ENCODE measurements around the gene NTM.

NTM gene

GRCh38 chr11:131750152-131750551, 379.7 kb downstream of the NTM start:
- Mint-ChIP-seq H3K4me3 (no peak overlapping the region), H3K27me3 (peaks cover 4% of the 10 kb centered on the region), H3K27ac (no peak overlapping the region), H3K9me3 (no peaks in the 10 kb centered on the region), H3K4me1 (ENCODE audit: low read depth) (no peaks in the 10 kb centered on the region), H3K36me3 (ENCODE audit: low read depth) (no peaks in the 10 kb centered on the region)

DNA sequence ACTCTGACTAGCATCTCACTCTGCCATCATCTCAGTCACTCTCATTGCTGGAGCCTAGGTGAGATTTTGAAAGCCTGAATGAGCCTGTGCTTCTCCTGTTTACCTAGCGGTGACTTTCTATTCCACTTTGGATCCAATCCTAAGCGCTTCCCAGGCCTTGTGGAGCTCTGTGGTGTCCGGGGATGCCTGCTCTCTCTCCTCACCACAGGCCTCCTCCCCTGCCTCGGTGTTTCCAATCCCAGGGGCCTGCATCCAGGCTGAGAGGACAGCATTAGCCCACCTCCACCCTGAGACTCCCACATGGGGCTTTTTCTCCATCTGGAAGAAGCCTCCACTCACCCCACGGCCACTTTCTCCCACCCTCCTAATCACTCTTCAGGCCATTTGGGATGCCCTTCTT, 380.3 kb downstream of the NTM start:
- Mint-ChIP-seq H3K27ac (no peak overlapping the region), H3K36me3 (ENCODE audit: low read depth) (no peaks in the 10 kb centered on the region), H3K4me1 (ENCODE audit: low read depth) (no peaks in the 10 kb centered on the region), H3K4me3 (no peak overlapping the region), H3K27me3 (peaks cover 4% of the 10 kb centered on the region), H3K9me3 (no peaks in the 10 kb centered on the region)

GRCh38 chr11:131754671-131755070, 384.3 kb downstream of the NTM start:
- no peaks in the 10 kb centered on the region for H3K36me3 Mint-ChIP-seq (ENCODE audit: low read depth)
- no peaks in the 10 kb centered on the region for H3K4me1 Mint-ChIP-seq (ENCODE audit: low read depth)
- H3K4me3 Mint-ChIP-seq = no peak overlapping the region
- no peaks in the 10 kb centered on the region for H3K27me3 Mint-ChIP-seq
- H3K27ac Mint-ChIP-seq = no peak overlapping the region
- H3K9me3 Mint-ChIP-seq = no peaks in the 10 kb centered on the region

DNA sequence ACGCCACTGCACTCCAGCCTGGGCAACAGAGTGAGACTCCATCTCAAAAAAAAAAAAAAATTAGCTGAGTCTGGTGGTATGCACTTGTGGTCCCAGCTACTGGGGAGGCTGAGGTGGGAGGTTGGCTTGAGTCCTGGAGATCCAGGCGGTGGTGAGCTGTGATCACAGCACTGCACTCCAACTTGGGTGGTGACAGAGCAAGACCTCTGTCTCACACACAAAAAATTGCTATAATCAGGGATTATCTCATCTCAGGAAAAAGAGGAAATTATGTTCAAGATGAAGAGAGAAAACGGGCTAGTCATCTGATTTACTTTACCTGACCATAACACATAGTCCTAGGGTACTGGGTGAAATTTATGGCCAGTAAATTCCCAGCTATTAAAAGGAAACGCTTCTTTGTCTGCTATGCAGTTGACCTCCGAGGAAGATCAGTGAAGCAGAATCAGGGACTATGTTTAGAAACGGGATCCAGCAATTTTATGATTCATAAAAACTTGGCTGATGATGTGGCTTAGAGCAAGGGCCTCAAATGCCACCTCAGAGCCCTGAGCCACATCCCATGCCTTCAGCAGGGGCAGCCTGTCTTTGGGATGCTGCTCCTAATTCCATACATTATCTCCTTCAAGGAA, 386.2 kb downstream of the NTM start:
- H3K4me3 Mint-ChIP-seq = no peak overlapping the region
- no peaks in the 10 kb centered on the region for H3K4me1 Mint-ChIP-seq (ENCODE audit: low read depth)
- H3K9me3 Mint-ChIP-seq = no peaks in the 10 kb centered on the region
- H3K27me3 Mint-ChIP-seq = no peaks in the 10 kb centered on the region
- no peaks in the 10 kb centered on the region for H3K36me3 Mint-ChIP-seq (ENCODE audit: low read depth)
- H3K27ac Mint-ChIP-seq = no peak overlapping the region

- Mint-ChIP-seq H3K4me3 (no peak overlapping the region), H3K9me3 (no peaks in the 10 kb centered on the region), H3K4me1 (ENCODE audit: low read depth) (no peaks in the 10 kb centered on the region), H3K36me3 (ENCODE audit: low read depth) (no peaks in the 10 kb centered on the region), H3K27ac (no peak overlapping the region), H3K27me3 (no peaks in the 10 kb centered on the region)
These were observed 388.3 kb downstream of the NTM start for GRCh38 chr11:131758726-131759125.

DNA sequence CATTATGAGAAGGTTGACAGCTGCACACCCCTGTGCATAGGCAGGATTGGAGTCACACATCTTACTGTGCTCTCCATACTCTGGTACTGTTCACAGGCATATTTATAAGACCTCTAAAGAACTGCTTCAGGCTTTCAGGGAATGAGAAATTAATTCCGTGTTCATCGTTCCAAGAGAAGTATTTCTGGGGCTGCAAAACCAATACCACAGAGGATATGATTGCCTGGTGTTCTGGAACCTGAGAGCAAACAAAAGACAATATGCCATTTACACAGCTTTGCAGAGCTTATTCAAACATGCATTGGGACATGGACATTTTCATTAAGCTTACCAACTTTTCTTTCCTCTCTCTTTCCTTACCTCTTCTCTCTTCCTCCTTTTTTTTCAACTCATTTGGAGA, 388.7 kb downstream of the NTM start:
- no peaks in the 10 kb centered on the region for H3K36me3 Mint-ChIP-seq (ENCODE audit: low read depth)
- H3K27ac Mint-ChIP-seq = no peak overlapping the region
- H3K4me3 Mint-ChIP-seq = no peak overlapping the region

DNA sequence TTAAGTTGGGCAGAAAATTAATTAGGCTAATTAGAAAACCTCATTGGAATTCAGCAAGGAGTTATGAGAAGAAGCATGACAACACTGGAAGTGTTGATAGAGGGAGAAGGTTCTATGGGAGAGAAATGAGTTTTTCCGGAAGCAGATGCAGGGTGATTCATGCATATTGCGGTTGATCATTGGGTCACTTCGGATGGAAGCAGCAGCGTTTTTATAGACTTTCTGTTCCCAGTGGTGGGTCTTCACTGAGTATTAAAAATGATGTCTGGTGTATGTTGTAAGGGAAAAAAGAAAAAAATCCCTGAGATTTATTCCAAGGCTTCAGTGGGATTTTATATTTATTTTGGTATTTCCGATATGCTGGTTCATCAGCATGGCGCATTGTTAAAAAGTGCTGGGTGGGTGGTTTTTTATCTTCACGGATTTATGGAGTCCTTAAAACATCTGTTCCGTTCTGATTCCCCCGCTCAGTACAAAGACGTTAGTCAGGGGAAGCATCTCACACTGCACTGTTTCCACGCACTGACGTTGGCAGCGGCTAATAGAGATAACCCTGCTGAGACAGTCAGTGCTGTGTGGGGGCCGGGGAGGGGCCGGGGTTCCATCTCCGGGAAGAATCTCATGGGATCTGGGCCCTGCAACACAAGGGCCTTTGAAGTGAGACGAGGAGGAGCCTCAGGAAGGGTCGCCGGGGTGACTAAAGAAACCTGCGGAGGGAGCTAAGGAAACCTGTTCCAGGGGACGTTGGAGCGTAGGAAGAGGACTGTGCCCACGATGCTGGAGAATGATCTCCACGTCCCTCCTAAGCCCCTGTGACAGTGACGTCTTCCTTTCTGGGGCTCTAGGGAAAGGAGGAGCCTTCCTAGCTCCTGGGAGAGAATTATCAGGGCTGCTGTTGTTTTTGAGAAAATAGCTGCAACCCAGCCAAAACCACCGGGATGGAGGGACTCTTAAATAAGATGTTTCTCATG, 390.0 kb downstream of the NTM start:
- H3K4me3 Mint-ChIP-seq = no peak overlapping the region
- H3K27me3 Mint-ChIP-seq = no peaks in the 10 kb centered on the region
- peaks cover 3% of the 10 kb centered on the region for H3K9me3 Mint-ChIP-seq
- no peaks in the 10 kb centered on the region for H3K4me1 Mint-ChIP-seq (ENCODE audit: low read depth)
- no peaks in the 10 kb centered on the region for H3K36me3 Mint-ChIP-seq (ENCODE audit: low read depth)
- no peak overlapping the region for H3K27ac Mint-ChIP-seq

More for the DNA sequence above, 388.7 kb downstream of the NTM start:
- Mint-ChIP-seq H3K27me3 (no peaks in the 10 kb centered on the region), H3K4me1 (ENCODE audit: low read depth) (no peaks in the 10 kb centered on the region), H3K9me3 (no peaks in the 10 kb centered on the region)

DNA sequence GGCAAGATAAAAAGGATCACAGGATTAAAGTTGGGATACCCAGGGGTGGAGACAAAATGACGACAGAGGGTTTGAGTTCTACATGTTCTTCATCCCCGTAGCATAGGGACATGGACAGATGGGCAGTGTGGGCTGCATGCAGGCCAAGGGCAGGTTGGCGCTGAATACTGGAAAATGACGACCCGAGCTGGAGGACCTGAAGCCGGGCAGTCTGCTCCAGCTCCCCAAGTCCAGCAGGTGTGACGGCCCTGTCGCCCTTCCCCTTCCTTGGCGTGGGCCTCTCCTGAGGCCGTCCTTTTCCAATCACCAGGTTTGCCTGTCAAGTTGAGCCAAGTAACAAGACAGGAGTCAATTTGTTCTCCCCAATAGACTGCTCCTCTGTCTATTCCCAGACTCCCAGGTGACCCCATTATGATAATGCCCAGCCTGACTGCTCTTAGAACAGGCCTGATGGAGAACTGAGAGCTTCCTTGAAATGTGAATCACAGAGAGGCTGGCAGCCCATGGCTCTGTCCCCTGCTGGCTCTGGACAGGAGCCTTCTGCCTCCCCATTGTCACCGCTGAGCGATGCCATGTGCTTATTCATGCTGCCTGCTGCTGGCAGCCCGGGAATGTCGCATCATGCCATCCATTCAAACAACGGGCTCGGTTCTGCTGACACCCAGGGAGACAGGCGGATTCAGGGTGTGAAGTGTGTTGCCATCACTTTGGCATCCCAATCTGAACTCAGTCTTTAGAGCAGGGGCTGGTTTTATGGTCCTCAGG, 392.1 kb downstream of the NTM start:
- no peaks in the 10 kb centered on the region for H3K4me1 Mint-ChIP-seq (ENCODE audit: low read depth)
- H3K27ac Mint-ChIP-seq = no peak overlapping the region

GRCh38 chr11:131763193-131763890, 392.9 kb downstream of the NTM start:
- Mint-ChIP-seq H3K36me3 (ENCODE audit: low read depth) (no peaks in the 10 kb centered on the region), H3K27me3 (no peaks in the 10 kb centered on the region), H3K4me3 (no peak overlapping the region), H3K9me3 (peaks cover 5% of the 10 kb centered on the region), H3K27ac (no peak overlapping the region), H3K4me1 (ENCODE audit: low read depth) (no peaks in the 10 kb centered on the region)

More for the DNA sequence above, 392.1 kb downstream of the NTM start:
- no peaks in the 10 kb centered on the region for H3K36me3 Mint-ChIP-seq (ENCODE audit: low read depth)
- no peak overlapping the region for H3K4me3 Mint-ChIP-seq
- H3K27me3 Mint-ChIP-seq = no peaks in the 10 kb centered on the region
- H3K9me3 Mint-ChIP-seq = peaks cover 5% of the 10 kb centered on the region

GRCh38 chr11:131764126-131764525, 393.7 kb downstream of the NTM start:
- Mint-ChIP-seq H3K4me3 (no peak overlapping the region), H3K36me3 (ENCODE audit: low read depth) (no peaks in the 10 kb centered on the region)

DNA sequence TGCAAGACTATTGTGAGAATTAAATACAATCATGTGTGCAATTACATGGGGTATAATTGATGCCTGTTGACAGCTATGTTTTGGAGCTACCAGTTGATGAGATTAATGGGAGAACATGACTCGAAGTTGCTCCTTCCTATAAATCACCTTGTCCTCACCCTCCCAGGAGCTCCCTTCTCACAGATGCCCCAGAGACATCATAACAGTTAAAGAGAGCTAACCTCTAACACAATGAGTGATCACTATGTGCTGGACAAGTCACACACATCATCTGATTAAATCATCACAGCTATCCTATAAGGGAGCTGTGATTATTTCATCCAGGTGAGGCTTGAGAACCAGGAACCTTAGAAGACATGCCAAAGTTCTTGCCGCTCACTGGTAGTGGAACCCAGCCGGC, 394.2 kb downstream of the NTM start:
- Mint-ChIP-seq H3K36me3 (ENCODE audit: low read depth) (no peaks in the 10 kb centered on the region), H3K9me3 (peaks cover 5% of the 10 kb centered on the region), H3K27ac (no peak overlapping the region), H3K4me1 (ENCODE audit: low read depth) (no peaks in the 10 kb centered on the region), H3K27me3 (no peaks in the 10 kb centered on the region), H3K4me3 (no peak overlapping the region)

More at GRCh38 chr11:131764126-131764525, 393.7 kb downstream of the NTM start:
- peaks cover 5% of the 10 kb centered on the region for H3K9me3 Mint-ChIP-seq
- no peaks in the 10 kb centered on the region for H3K27me3 Mint-ChIP-seq
- no peaks in the 10 kb centered on the region for H3K4me1 Mint-ChIP-seq (ENCODE audit: low read depth)
- no peak overlapping the region for H3K27ac Mint-ChIP-seq

- H3K4me1 Mint-ChIP-seq (ENCODE audit: low read depth) = no peaks in the 10 kb centered on the region
- no peak overlapping the region for H3K27ac Mint-ChIP-seq
- H3K4me3 Mint-ChIP-seq = no peak overlapping the region
- H3K36me3 Mint-ChIP-seq (ENCODE audit: low read depth) = no peaks in the 10 kb centered on the region
- no peaks in the 10 kb centered on the region for H3K27me3 Mint-ChIP-seq
- H3K9me3 Mint-ChIP-seq = peaks cover 5% of the 10 kb centered on the region
These were observed 396.2 kb downstream of the NTM start for GRCh38 chr11:131766637-131767036.

DNA sequence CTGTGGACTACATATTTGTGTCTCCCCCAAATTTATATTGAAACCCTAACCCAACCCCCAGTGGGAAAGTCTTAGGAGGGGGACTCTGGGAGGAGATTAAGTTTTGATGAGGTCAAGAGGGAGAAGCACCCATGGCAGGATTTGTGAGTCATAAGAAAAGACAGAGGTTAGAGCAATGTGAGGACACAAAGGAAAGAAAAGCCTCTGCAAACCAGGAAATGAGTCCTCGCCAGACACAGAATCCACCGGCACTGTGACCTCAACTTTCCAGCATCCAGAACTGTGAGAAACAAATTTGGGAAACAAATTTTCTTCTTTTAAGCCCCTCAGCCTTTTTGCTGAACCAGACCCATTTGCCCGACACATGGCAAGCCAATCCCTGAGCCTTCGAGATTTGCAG, 397.0 kb downstream of the NTM start:
- H3K36me3 Mint-ChIP-seq (ENCODE audit: low read depth) = no peaks in the 10 kb centered on the region
- no peak overlapping the region for H3K27ac Mint-ChIP-seq
- no peak overlapping the region for H3K4me3 Mint-ChIP-seq
- H3K27me3 Mint-ChIP-seq = no peaks in the 10 kb centered on the region
- H3K9me3 Mint-ChIP-seq = peaks cover 5% of the 10 kb centered on the region
- H3K4me1 Mint-ChIP-seq (ENCODE audit: low read depth) = no peaks in the 10 kb centered on the region

- Mint-ChIP-seq H3K36me3 (ENCODE audit: low read depth) (no peaks in the 10 kb centered on the region), H3K9me3 (peaks cover 5% of the 10 kb centered on the region), H3K4me3 (no peak overlapping the region), H3K4me1 (ENCODE audit: low read depth) (no peaks in the 10 kb centered on the region), H3K27ac (no peak overlapping the region), H3K27me3 (peaks cover 4% of the 10 kb centered on the region)
These were observed 400.4 kb downstream of the NTM start for GRCh38 chr11:131770801-131771200.
